ENCODE measurements around the gene TEAD1.

DNA sequence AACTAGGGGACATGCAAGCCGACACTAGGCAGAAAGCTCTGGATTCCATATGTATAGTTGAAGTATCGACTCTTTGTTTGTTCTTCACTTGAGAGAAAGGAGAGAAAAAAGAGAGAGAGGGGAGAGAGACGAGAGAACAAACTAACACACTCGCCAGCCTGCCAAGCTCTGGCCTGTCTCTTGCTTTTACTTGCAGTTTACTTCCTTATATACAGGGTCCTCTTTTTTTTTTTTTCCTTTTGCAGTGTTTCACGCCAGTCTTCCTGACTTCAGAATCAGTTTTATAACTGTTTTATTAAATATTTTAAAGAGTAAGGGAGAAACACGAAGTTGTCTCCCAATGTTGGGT is 19.9 kb downstream of the TEAD1 start:
- TF ChIP-seq, protein P1, sequence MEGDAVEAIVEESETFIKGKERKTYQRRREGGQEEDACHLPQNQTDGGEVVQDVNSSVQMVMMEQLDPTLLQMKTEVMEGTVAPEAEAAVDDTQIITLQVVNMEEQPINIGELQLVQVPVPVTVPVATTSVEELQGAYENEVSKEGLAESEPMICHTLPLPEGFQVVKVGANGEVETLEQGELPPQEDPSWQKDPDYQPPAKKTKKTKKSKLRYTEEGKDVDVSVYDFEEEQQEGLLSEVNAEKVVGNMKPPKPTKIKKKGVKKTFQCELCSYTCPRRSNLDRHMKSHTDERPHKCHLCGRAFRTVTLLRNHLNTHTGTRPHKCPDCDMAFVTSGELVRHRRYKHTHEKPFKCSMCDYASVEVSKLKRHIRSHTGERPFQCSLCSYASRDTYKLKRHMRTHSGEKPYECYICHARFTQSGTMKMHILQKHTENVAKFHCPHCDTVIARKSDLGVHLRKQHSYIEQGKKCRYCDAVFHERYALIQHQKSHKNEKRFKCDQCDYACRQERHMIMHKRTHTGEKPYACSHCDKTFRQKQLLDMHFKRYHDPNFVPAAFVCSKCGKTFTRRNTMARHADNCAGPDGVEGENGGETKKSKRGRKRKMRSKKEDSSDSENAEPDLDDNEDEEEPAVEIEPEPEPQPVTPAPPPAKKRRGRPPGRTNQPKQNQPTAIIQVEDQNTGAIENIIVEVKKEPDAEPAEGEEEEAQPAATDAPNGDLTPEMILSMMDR (IDR thresholded peaks at IDR 0.05) = no peak
- TF ChIP-seq REST (IDR thresholded peaks at IDR 0.05; ENCODE audit: insufficient read depth in 1 of 2, low read depth in 2 of 2, low read length in 1 of 2) (no peak), POLR2AphosphoS5 (IDR thresholded peaks at IDR 0.05; ENCODE audit: low read depth, low read length) (no peak)
